Uterus (tissue), 2 donors: ENCODE data around the gene KCNC2.

Source experiments
- POLR2A ChIP-seq, 2 donors: fragments of 450-650 bp; IDR thresholded peaks; one replicate each; pipeline ENCODE4 v1.6.1; 2016; ENCODE audit warnings: antibody characterized with exemption in 2 of 2, mild to moderate bottlenecking in 1 of 2, moderate library complexity in 1 of 2
- TF ChIP-seq, protein P1 (sequence below), 4 experiments: fragments of 200-600 bp in 2 of 4; fragments of 450-650 bp in 2 of 4; sonication (generic) in 2 of 4; IDR thresholded peaks; one replicate each; pipeline ENCODE4 v1.5.1; 2016 to 2019; ENCODE audit warnings: antibody characterized with exemption in 4 of 4, mild to moderate bottlenecking in 2 of 4, moderate library complexity in 1 of 4

DNA sequence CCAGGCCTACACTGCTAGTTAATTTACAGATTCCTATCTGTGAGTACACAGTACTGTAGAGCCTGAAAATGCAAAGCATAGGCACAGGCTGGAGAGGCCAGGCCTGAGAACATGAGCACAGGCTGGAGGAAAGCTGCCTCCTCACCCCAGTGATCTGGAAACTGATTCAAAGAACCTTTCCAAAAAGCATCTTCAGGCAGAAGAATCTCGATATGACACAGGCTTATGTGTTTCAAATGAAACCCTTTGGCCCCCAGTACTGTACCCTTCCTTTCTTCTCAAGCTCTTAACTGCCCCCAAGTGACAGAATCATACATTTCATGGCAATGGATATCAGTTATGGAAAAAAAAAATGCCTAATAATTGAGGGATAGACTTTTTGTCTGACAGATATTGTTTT lies 122.0 kb downstream of the KCNC2 start:
- TF ChIP-seq, protein P1, sequence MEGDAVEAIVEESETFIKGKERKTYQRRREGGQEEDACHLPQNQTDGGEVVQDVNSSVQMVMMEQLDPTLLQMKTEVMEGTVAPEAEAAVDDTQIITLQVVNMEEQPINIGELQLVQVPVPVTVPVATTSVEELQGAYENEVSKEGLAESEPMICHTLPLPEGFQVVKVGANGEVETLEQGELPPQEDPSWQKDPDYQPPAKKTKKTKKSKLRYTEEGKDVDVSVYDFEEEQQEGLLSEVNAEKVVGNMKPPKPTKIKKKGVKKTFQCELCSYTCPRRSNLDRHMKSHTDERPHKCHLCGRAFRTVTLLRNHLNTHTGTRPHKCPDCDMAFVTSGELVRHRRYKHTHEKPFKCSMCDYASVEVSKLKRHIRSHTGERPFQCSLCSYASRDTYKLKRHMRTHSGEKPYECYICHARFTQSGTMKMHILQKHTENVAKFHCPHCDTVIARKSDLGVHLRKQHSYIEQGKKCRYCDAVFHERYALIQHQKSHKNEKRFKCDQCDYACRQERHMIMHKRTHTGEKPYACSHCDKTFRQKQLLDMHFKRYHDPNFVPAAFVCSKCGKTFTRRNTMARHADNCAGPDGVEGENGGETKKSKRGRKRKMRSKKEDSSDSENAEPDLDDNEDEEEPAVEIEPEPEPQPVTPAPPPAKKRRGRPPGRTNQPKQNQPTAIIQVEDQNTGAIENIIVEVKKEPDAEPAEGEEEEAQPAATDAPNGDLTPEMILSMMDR (IDR thresholded peaks at IDR 0.05) = no peak
- no peak for TF ChIP-seq POLR2A (IDR thresholded peaks at IDR 0.05)
